GM10248 (cell line): ENCODE data around the gene SEM1.

ENCODE experiments used
- CTCF ChIA-PET: fragments of 300-600 bp; sonication (Branson Sonifier 250); formaldehyde crosslinking; extraction: SDS; loops from one replicate; lab custom pipeline; 2021; ENCODE audit warnings: antibody characterized with exemption; lab: Yijun Ruan, JAX
- POLR2A ChIA-PET: fragments of 350-650 bp; sonication (Branson Sonifier 250); formaldehyde crosslinking; extraction: SDS; loops from one replicate; lab custom pipeline; 2020; ENCODE audit warnings: antibody characterized with exemption; lab: Yijun Ruan, JAX
- DNase-seq: peaks from one replicate; pipeline ENCODE4 v3.0.0; 2012; ENCODE audit errors: extremely low spot score
- CTCF ChIP-seq: IDR thresholded peaks from 2 replicates; pipeline ENCODE4 v1.5.1; 2012; ENCODE audit warnings: mild to moderate bottlenecking, low read depth; ENCODE audit errors: extremely low read depth, missing control alignments, control extremely low read depth

SEM1 gene

GRCh38 chr7:96720843-96721242, 11.2 kb upstream of the SEM1 start:
- DNase-seq, result no peak
- TF ChIP-seq CTCF, result no peak
- CTCF ChIA-PET, result no interaction called here
- POLR2A ChIA-PET, result no interaction called here

- ChIA-PET CTCF (no interaction called here), POLR2A (no interaction called here)
- no peak for DNase-seq
- no peak for TF ChIP-seq CTCF
These were observed 9.5 kb upstream of the SEM1 start for GRCh38 chr7:96719164-96719563.

GRCh38 chr7:96718107-96719003, 8.7 kb upstream of the SEM1 start:
- ChIA-PET CTCF (no interaction called here), POLR2A (no interaction called here)
- DNase-seq, result no peak
- no peak for TF ChIP-seq CTCF

- POLR2A ChIA-PET, result no interaction called here
- no peak for DNase-seq
- CTCF ChIA-PET, result no interaction called here
- no peak for TF ChIP-seq CTCF
These were observed 3.4 kb upstream of the SEM1 start for GRCh38 chr7:96713037-96713436.

- no peak for TF ChIP-seq CTCF
- POLR2A ChIA-PET, result no interaction called here
- no peak for DNase-seq
- CTCF ChIA-PET, result no interaction called here
These were observed 898 bp upstream of the SEM1 start for GRCh38 chr7:96710544-96710943.

GRCh38 chr7:96708872-96709271, 774 bp downstream of the SEM1 start:
- no peak for TF ChIP-seq CTCF
- DNase-seq, result no peak
- CTCF ChIA-PET, result interaction anchor here (1.1 kb wide), 1 partner anchor 29 kb away, joined by 3 read pairs; no protein-coding TSS in a partner anchor
- POLR2A ChIA-PET, result interaction anchor here (0.6 kb wide), 1 partner anchor 16 kb away, joined by 3 read pairs; no protein-coding TSS in a partner anchor
